Fibroblast of skin of right biceps (primary cell): ENCODE measurements around the gene ZNF618.

Experiments
- DNase-seq: peaks from one replicate; pipeline ENCODE4 v3.0.0-alpha.2; 2013

Gene ZNF618

GRCh38 chr9:113886026-113886369 lies 9.9 kb downstream of the ZNF618 start:
- peak; percentile 33 for DNase-seq

GRCh38 chr9:113886466-113886865 lies 10.4 kb downstream of the ZNF618 start:
- no peak for DNase-seq

- DNase-seq, result no peak
These were observed 10.8 kb downstream of the ZNF618 start for GRCh38 chr9:113886933-113887332.

GRCh38 chr9:113887436-113887835 lies 11.3 kb downstream of the ZNF618 start:
- no peak for DNase-seq

- DNase-seq, result peak; percentile 16
These were observed 12.2 kb downstream of the ZNF618 start for GRCh38 chr9:113888336-113888735.

GRCh38 chr9:113888976-113889375 lies 12.9 kb downstream of the ZNF618 start:
- DNase-seq, result no peak

- DNase-seq, result no peak
These were observed 14.6 kb downstream of the ZNF618 start for GRCh38 chr9:113890704-113891103.

GRCh38 chr9:113892861-113893491 lies 16.9 kb downstream of the ZNF618 start:
- DNase-seq, result no peak

- DNase-seq, result no peak
These were observed 18.1 kb downstream of the ZNF618 start for GRCh38 chr9:113894166-113894565.

GRCh38 chr9:113895526-113895925 lies 19.4 kb downstream of the ZNF618 start:
- peak; percentile 34 for DNase-seq

- DNase-seq, result no peak
These were observed 20.6 kb downstream of the ZNF618 start for GRCh38 chr9:113896713-113897112.

- DNase-seq, result no peak
These were observed 22.0 kb downstream of the ZNF618 start for GRCh38 chr9:113898151-113898550.

GRCh38 chr9:113898596-113898995 lies 22.5 kb downstream of the ZNF618 start:
- DNase-seq, result no peak

- no peak for DNase-seq
These were observed 23.1 kb downstream of the ZNF618 start for GRCh38 chr9:113899205-113899604.

GRCh38 chr9:113901221-113901688 lies 25.1 kb downstream of the ZNF618 start:
- peak; percentile 34 for DNase-seq

GRCh38 chr9:113903514-113904077 lies 27.5 kb downstream of the ZNF618 start:
- DNase-seq, result no peak

GRCh38 chr9:113906411-113907110 lies 30.5 kb downstream of the ZNF618 start:
- peak; percentile 26 for DNase-seq

- DNase-seq, result no peak
These were observed 31.2 kb downstream of the ZNF618 start for GRCh38 chr9:113907282-113907681.

GRCh38 chr9:113909421-113909820 lies 33.3 kb downstream of the ZNF618 start:
- no peak for DNase-seq

- DNase-seq, result no peak
These were observed 34.0 kb downstream of the ZNF618 start for GRCh38 chr9:113910036-113910639.

- no peak for DNase-seq
These were observed 35.9 kb downstream of the ZNF618 start for GRCh38 chr9:113911850-113912557.

GRCh38 chr9:113912816-113913215 lies 36.7 kb downstream of the ZNF618 start:
- DNase-seq, result no peak
